OCI-LY7 (cell line): Measurements from ENCODE around the gene EDEM1. TPM values are rescaled to one million over a fixed set of nuclear protein-coding genes. Genes with fewer than 3 reads are reported as not detected.

Experiments used
- BruUV-seq: library from RNA; stranded (reverse); fragments of 400-500 nt; replicated peaks from 2 replicates; lab custom pipeline; 2021; lab: Mats Ljungman, UMichigan
- CTCF ChIA-PET: fragments of 300-600 bp; sonication (Branson Sonifier 250); formaldehyde crosslinking; loops from one replicate; lab custom pipeline; 2022; ENCODE audit warnings: antibody characterized with exemption; ENCODE audit not compliant: unreplicated experiment; lab: Charles Lee
- POLR2A ChIA-PET: fragments of 300-600 bp; sonication (Branson Sonifier 250); formaldehyde crosslinking; loops from one replicate; lab custom pipeline; 2022; ENCODE audit warnings: antibody characterized with exemption; lab: Charles Lee
- DNase-seq: peaks from one replicate; pipeline ENCODE4 v3.0.0-alpha.2; 2015; ENCODE audit warnings: low spot score
- H2AFZ ChIP-seq: fragments of 200-600 bp; sonication (generic), shearing (Covaris generic); 2 replicates; pipeline ENCODE4 v1.6.1; 2014; ENCODE audit warnings: mild to moderate bottlenecking, antibody characterized with exemption, low read length, moderate library complexity
- H3K27ac ChIP-seq: fragments of 200-600 bp; sonication (generic); 2 replicates; pipeline ENCODE4 v1.5.1; 2014; ENCODE audit warnings: mixed run types, low read depth, mild to moderate bottlenecking, moderate library complexity, low read length, inconsistent platforms; ENCODE audit not compliant: poor library complexity, severe bottlenecking
- H3K36me3 ChIP-seq: fragments of 200-600 bp; sonication (generic); 2 replicates; pipeline ENCODE4 v1.6.1; 2014; ENCODE audit warnings: mild to moderate bottlenecking, antibody characterized with exemption, low read length, moderate library complexity, mixed read lengths; ENCODE audit not compliant: insufficient read depth
- H3K4me1 ChIP-seq: fragments of 200-600 bp; sonication (generic); 2 replicates; pipeline ENCODE4 v1.5.1; 2014; ENCODE audit warnings: mild to moderate bottlenecking, low read length; ENCODE audit not compliant: insufficient read depth, poor library complexity, severe bottlenecking
- H3K4me2 ChIP-seq: fragments of 200-600 bp; sonication (generic); 2 replicates; pipeline ENCODE4 v1.6.1; 2014; ENCODE audit warnings: mild to moderate bottlenecking, low read length
- H3K4me3 ChIP-seq: fragments of 200-600 bp; sonication (generic); 2 replicates; pipeline ENCODE4 v1.5.1; 2014; ENCODE audit warnings: mild to moderate bottlenecking, low read depth, low read length; ENCODE audit not compliant: poor library complexity, severe bottlenecking
- H3K79me2 ChIP-seq: fragments of 200-600 bp; sonication (generic); 2 replicates; pipeline ENCODE4 v1.6.1; 2016; ENCODE audit warnings: low read depth, mild to moderate bottlenecking, low read length, moderate library complexity, mixed read lengths; ENCODE audit not compliant: insufficient read depth
- H3K9me2 ChIP-seq: fragments of 200-600 bp; sonication (generic); 2 replicates; pipeline ENCODE4 v1.6.1; 2016; ENCODE audit warnings: mild to moderate bottlenecking, low read length, mixed read lengths; ENCODE audit not compliant: insufficient read depth
- H3K9me3 ChIP-seq: fragments of 200-600 bp; sonication (generic); 2 replicates; pipeline ENCODE4 v1.6.1; 2014; ENCODE audit warnings: mild to moderate bottlenecking, mixed run types, low read length, mixed read lengths
- H4K20me1 ChIP-seq: fragments of 200-600 bp; sonication (generic); 2 replicates; pipeline ENCODE4 v1.6.1; 2014; ENCODE audit warnings: mild to moderate bottlenecking, antibody characterized with exemption, low read length, moderate library complexity, mixed read lengths; ENCODE audit not compliant: insufficient read depth
- CTCF ChIP-seq: fragments of 200-600 bp; sonication (generic); conservative IDR thresholded peaks from 2 replicates; pipeline ENCODE4 v1.5.1; 2014; ENCODE audit warnings: mild to moderate bottlenecking, antibody characterized with exemption, low read length, moderate library complexity, mixed read lengths
- EZH2phosphoT487 ChIP-seq: fragments of 200-600 bp; sonication (generic); IDR thresholded peaks from 2 replicates; pipeline ENCODE4 v1.6.1; 2018; ENCODE audit warnings: low read depth, borderline replicate concordance, mild to moderate bottlenecking, mixed run types, antibody characterized with exemption, low read length, moderate library complexity, mixed read lengths
- intact Hi-C: fragments of 100-400 bp; cut with micrococcal nuclease; formaldehyde crosslinking; loops from one replicate; pipeline ENCODE4 v1.10.0; 2022; ENCODE audit not compliant: unreplicated experiment
- total RNA-seq, 2 experiments: library from RNA; depleted of rRNA in 1 of 2; stranded (reverse); fragments of >200 nt in 1 of 2; shearing (Covaris generic) in 1 of 2; gene quantifications; 2 replicates each; pipeline ENCODE4 v1.2.3, GENCODE V29; 2014 to 2022

Gene EDEM1
- total RNA-seq, 2 experiments from 2014 or later: 186 to 337 TPM

- DNase-seq: peak; percentile 79
- CTCF ChIA-PET: no interaction called here
- no peak for TF ChIP-seq CTCF
- TF ChIP-seq EZH2phosphoT487: no peak
- Histone ChIP-seq H3K27ac (peak overlapping the region; percentile 34), H3K9me3 (no peaks in the 10 kb centered on the region), H3K36me3 (no peaks in the 10 kb centered on the region), H3K4me3 (no peak overlapping the region), H3K4me1 (peaks cover 15% of the 10 kb centered on the region), H3K4me2 (peak overlapping the region; percentile 43), H3K9me2 (no peaks in the 10 kb centered on the region), H4K20me1 (no peaks in the 10 kb centered on the region), H3K79me2 (no peaks in the 10 kb centered on the region), H2AFZ (peak overlapping the region; percentile 70; the same call in 1 of the 2 replicates)
- no TSS peak for BruUV-seq
- intact Hi-C loops: no loop called here
- POLR2A ChIA-PET: no interaction called here
Measured at GRCh38 chr3:5245927-5246326, 58.4 kb downstream of the EDEM1 start.

- intact Hi-C loops: no loop called here
- H3K79me2 ChIP-seq: no peaks in the 10 kb centered on the region
- ChIA-PET CTCF (no interaction called here), POLR2A (no interaction called here)
- TF ChIP-seq EZH2phosphoT487 (no peak), CTCF (no peak)
- peaks cover 15% of the 10 kb centered on the region for H3K4me1 ChIP-seq
- H3K9me3 ChIP-seq: no peaks in the 10 kb centered on the region
- no peak overlapping the region for H3K4me2 ChIP-seq
- no peak overlapping the region for H2AFZ ChIP-seq
- no peaks in the 10 kb centered on the region for H3K9me2 ChIP-seq
- H3K36me3 ChIP-seq: no peaks in the 10 kb centered on the region
- no peak overlapping the region for H3K27ac ChIP-seq
- no peaks in the 10 kb centered on the region for H4K20me1 ChIP-seq
- DNase-seq: no peak
- no peak overlapping the region for H3K4me3 ChIP-seq
- BruUV-seq: no TSS peak
Measured at GRCh38 chr3:5248822-5249221, 61.3 kb downstream of the EDEM1 start.

GRCh38 chr3:5250467-5251195, 63.1 kb downstream of the EDEM1 start:
- Histone ChIP-seq H3K9me3 (no peaks in the 10 kb centered on the region), H2AFZ (no peak overlapping the region), H3K4me2 (no peak overlapping the region), H3K4me1 (peaks cover 11% of the 10 kb centered on the region), H3K9me2 (no peaks in the 10 kb centered on the region), H3K36me3 (no peaks in the 10 kb centered on the region), H3K27ac (no peak overlapping the region), H3K4me3 (no peak overlapping the region), H4K20me1 (no peaks in the 10 kb centered on the region), H3K79me2 (no peaks in the 10 kb centered on the region)
- ChIA-PET CTCF (no interaction called here), POLR2A (no interaction called here)
- no peak for DNase-seq
- intact Hi-C loops: no loop called here
- BruUV-seq: no TSS peak
- TF ChIP-seq EZH2phosphoT487 (no peak), CTCF (no peak)
